Esophagus squamous epithelium (tissue), 5 donors: ENCODE results near the gene RPH3AL. TPM values are rescaled to one million over a fixed set of nuclear protein-coding genes. Genes with fewer than 3 reads are reported as not detected.

Experiments
- DNase-seq: peaks from one replicate; lab custom pipeline; 2025; lab: John Stamatoyannopoulos, UW
- H3K27ac ChIP-seq, 4 donors: fragments of 200-600 bp; sonication (generic); one replicate each; pipeline ENCODE4 v1.5.1; 2016 to 2019; ENCODE audit warnings: mild to moderate bottlenecking in 1 of 4
- H3K27me3 ChIP-seq, 4 donors: fragments of 200-600 bp; sonication (generic); 1 replicate in 3 of 4; 2 replicates in 1 of 4; pipeline versions ENCODE4 v1.5.1 to v1.6.0; 2017 to 2021; ENCODE audit warnings: antibody characterized with exemption in 1 of 4
- H3K36me3 ChIP-seq, 3 donors: fragments of 200-600 bp; sonication (generic); one replicate each; pipeline ENCODE4 v1.5.1; 2016 to 2019
- H3K4me1 ChIP-seq, 3 donors: fragments of 200-600 bp; sonication (generic); one replicate each; pipeline ENCODE4 v1.5.1; 2017 to 2019
- H3K4me3 ChIP-seq, 4 donors: fragments of 200-600 bp; sonication (generic); 1 replicate in 3 of 4; 2 replicates in 1 of 4; pipeline ENCODE4 v1.5.1; 2016 to 2019; ENCODE audit warnings: mild to moderate bottlenecking in 2 of 4, moderate library complexity in 1 of 4
- H3K9me3 ChIP-seq, 3 donors: fragments of 200-600 bp; sonication (generic); one replicate each; pipeline ENCODE4 v1.5.1; 2016 to 2019
- CTCF ChIP-seq, 6 experiments: fragments of 450-650 bp in 4 of 6; fragments of 200-600 bp in 2 of 6; sonication (generic) in 2 of 6; IDR thresholded peaks; one replicate each; pipeline ENCODE4 v1.5.1; 2016 to 2019; ENCODE audit warnings: antibody characterized with exemption in 6 of 6, mild to moderate bottlenecking in 4 of 6, moderate library complexity in 4 of 6
- POLR2A ChIP-seq, 4 donors: fragments of 450-650 bp; IDR thresholded peaks; one replicate each; pipeline ENCODE4 v1.6.1; 2017; ENCODE audit warnings: antibody characterized with exemption in 4 of 4, mild to moderate bottlenecking in 4 of 4, moderate library complexity in 3 of 4
- WGBS, 2 donors: methylation state at CpG; one replicate each; pipeline ENCODE4 v1.1.5; 2018; 5-methylcytosine and 5-hydroxymethylcytosine counted together
- intact Hi-C: fragments of 100-400 bp; cut with DNase I; formaldehyde crosslinking; loops from one replicate; pipeline ENCODE4 v1.15.0; 2022
- total RNA-seq, 4 donors: library from RNA; depleted of rRNA; stranded (reverse); fragments of >200 nt; gene quantifications; one replicate each; pipeline ENCODE4 v1.1.0, GENCODE V29; 2016
- donor health status: DM: yes; HTN: yes; CAD: no.

Gene RPH3AL
- total RNA-seq, 4 donors from 2014 or later, result 5.2 to 18.3 (median 7.5) TPM

GRCh38 chr17:313911-314613, 38.5 kb downstream of the RPH3AL start:
- Histone ChIP-seq H3K27me3 (no peaks in the 10 kb centered on the region), H3K4me1 (no peaks in the 10 kb centered on the region), H3K9me3 (no peaks in the 10 kb centered on the region), H3K4me3 (no peak overlapping the region), H3K27ac (no peak overlapping the region), H3K36me3 (peaks cover 0 to 12% (median 0%) of the 10 kb centered on the region in 3 donors)
- WGBS, 2 donors, result 85 to 94% methylated on average over 3 to 7 of the region's 9 CpGs
- no peak for DNase-seq
- intact Hi-C loops, result no loop called here
- TF ChIP-seq POLR2A (IDR thresholded peaks at IDR 0.05) (no peak), CTCF (IDR thresholded peaks at IDR 0.05) (no peak)

GRCh38 chr17:313231-313630, 39.4 kb downstream of the RPH3AL start:
- peaks cover 0 to 8% (median 4%) of the 10 kb centered on the region in 3 donors for H3K4me1 ChIP-seq
- peaks cover 0 to 3% (median 0%) of the 10 kb centered on the region in 3 donors for H3K36me3 ChIP-seq
- H3K9me3 ChIP-seq, result no peaks in the 10 kb centered on the region
- TF ChIP-seq POLR2A (IDR thresholded peaks at IDR 0.05) (no peak), CTCF (IDR thresholded peaks at IDR 0.05) (no peak)
- WGBS, 2 donors, result 69 to 85% methylated on average over 10 of the region's 10 CpGs
- H3K27ac ChIP-seq, result no peak overlapping the region
- H3K4me3 ChIP-seq, result no peak overlapping the region
- intact Hi-C loops, result no loop called here
- no peak for DNase-seq
- H3K27me3 ChIP-seq, result no peaks in the 10 kb centered on the region

GRCh38 chr17:312476-313148, 40.0 kb downstream of the RPH3AL start:
- Histone ChIP-seq H3K27ac (no peak overlapping the region), H3K27me3 (no peaks in the 10 kb centered on the region), H3K4me3 (no peak overlapping the region), H3K36me3 (no peaks in the 10 kb centered on the region), H3K4me1 (peaks cover 0 to 14% (median 11%) of the 10 kb centered on the region in 3 donors), H3K9me3 (no peaks in the 10 kb centered on the region)
- intact Hi-C loops, result no loop called here
- no peak for DNase-seq
- TF ChIP-seq POLR2A (IDR thresholded peaks at IDR 0.05) (no peak), CTCF (IDR thresholded peaks at IDR 0.05) (no peak)
- 65 to 83% methylated on average over 9 of the region's 18 CpGs for WGBS, 2 donors

GRCh38 chr17:311119-311782, 41.4 kb downstream of the RPH3AL start:
- intact Hi-C loops, result no loop called here
- no peak overlapping the region for H3K4me3 ChIP-seq
- DNase-seq, result no peak
- WGBS, 2 donors, result 83 to 86% methylated on average over 19 to 20 of the region's 20 CpGs
- no peak overlapping the region for H3K27ac ChIP-seq
- H3K36me3 ChIP-seq, result no peaks in the 10 kb centered on the region
- TF ChIP-seq CTCF (IDR thresholded peaks at IDR 0.05), result no peak
- no peak for TF ChIP-seq POLR2A (IDR thresholded peaks at IDR 0.05)
- peaks cover 0 to 18% (median 13%) of the 10 kb centered on the region in 3 donors for H3K4me1 ChIP-seq
- H3K27me3 ChIP-seq, result no peaks in the 10 kb centered on the region
- no peaks in the 10 kb centered on the region for H3K9me3 ChIP-seq
